PFSK-1 (cell line): ENCODE measurements around the gene NR2E3.

Experiments
- FOXP2 ChIP-seq: optimal IDR thresholded peaks from 2 replicates; pipeline ENCODE3; 2011; ENCODE audit warnings: borderline replicate concordance, control low read depth, inconsistent platforms; ENCODE audit not compliant: insufficient read depth; ENCODE audit errors: extremely low read length, extremely low read depth
- POLR2AphosphoS5 ChIP-seq: IDR thresholded peaks from 2 replicates; pipeline ENCODE4 v1.6.1; 2012; ENCODE audit warnings: low read depth, mild to moderate bottlenecking, control low read depth, low read length, moderate library complexity
- SIN3A ChIP-seq: IDR thresholded peaks from 2 replicates; pipeline ENCODE4 v1.6.1; 2012; ENCODE audit warnings: mild to moderate bottlenecking, low read length, moderate library complexity, borderline replicate concordance; ENCODE audit not compliant: insufficient read depth
- TAF1 ChIP-seq: IDR thresholded peaks from 2 replicates; pipeline ENCODE4 v1.6.1; 2012; ENCODE audit warnings: low read length, control low read depth, borderline replicate concordance; ENCODE audit not compliant: insufficient read depth
- TF ChIP-seq, protein P1 (sequence below), 2 experiments: IDR thresholded peaks; 2 replicates each; pipeline versions ENCODE4 v1.6.1 to v1.8.0; 2011 to 2012; ENCODE audit warnings: low read depth in 2 of 2, low read length in 2 of 2, control low read depth in 1 of 2, inconsistent platforms in 1 of 2, mild to moderate bottlenecking in 1 of 2, moderate library complexity in 1 of 2; ENCODE audit not compliant: insufficient read depth in 1 of 2

DNA sequence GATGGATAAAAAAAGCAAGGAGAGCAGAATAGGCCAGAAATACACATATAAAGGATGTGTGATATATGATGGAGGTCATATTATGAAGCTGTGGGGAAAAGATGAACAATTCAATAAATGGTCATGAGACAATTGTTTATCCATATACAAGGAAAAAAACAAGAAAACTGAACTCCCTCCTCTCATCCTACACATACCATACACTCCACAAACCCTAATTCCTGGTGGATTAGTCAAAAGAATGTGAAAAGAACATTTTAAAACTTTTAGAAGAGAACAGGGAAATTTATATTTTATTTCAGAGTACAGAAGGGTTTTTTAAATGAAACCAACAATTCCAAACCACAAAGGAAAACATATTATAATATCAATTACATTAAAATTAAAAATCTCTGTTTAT, 34.5 kb upstream of the NR2E3 start:
- TF ChIP-seq, protein P1, sequence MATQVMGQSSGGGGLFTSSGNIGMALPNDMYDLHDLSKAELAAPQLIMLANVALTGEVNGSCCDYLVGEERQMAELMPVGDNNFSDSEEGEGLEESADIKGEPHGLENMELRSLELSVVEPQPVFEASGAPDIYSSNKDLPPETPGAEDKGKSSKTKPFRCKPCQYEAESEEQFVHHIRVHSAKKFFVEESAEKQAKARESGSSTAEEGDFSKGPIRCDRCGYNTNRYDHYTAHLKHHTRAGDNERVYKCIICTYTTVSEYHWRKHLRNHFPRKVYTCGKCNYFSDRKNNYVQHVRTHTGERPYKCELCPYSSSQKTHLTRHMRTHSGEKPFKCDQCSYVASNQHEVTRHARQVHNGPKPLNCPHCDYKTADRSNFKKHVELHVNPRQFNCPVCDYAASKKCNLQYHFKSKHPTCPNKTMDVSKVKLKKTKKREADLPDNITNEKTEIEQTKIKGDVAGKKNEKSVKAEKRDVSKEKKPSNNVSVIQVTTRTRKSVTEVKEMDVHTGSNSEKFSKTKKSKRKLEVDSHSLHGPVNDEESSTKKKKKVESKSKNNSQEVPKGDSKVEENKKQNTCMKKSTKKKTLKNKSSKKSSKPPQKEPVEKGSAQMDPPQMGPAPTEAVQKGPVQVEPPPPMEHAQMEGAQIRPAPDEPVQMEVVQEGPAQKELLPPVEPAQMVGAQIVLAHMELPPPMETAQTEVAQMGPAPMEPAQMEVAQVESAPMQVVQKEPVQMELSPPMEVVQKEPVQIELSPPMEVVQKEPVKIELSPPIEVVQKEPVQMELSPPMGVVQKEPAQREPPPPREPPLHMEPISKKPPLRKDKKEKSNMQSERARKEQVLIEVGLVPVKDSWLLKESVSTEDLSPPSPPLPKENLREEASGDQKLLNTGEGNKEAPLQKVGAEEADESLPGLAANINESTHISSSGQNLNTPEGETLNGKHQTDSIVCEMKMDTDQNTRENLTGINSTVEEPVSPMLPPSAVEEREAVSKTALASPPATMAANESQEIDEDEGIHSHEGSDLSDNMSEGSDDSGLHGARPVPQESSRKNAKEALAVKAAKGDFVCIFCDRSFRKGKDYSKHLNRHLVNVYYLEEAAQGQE (IDR thresholded peaks at IDR 0.05; ENCODE audit: insufficient read depth in 1 of 2, low read depth in 2 of 2, low read length in 2 of 2) = no peak
- TF ChIP-seq TAF1 (no peak), POLR2AphosphoS5 (no peak), SIN3A (no peak), FOXP2 (no peak)
